HG03097 (cell line): ENCODE data around the gene MALSU1.

ENCODE experiments used
- ATAC-seq: cut with Tn5 transposase; IDR thresholded peaks from one replicate; pipeline ENCODE4 v1.9.1; 2021; ENCODE audit not compliant: unreplicated experiment, low FRiP score

MALSU1 gene

GRCh38 chr7:23298885-23299769, at the start of gene MALSU1:
TSS of gene MALSU1 (plus strand) at chr7:23299339. CDS start at chr7:23299353, 14 bp downstream.
- peak; percentile 98 for ATAC-seq

GRCh38 chr7:23249486-23249885, 49.7 kb upstream of the MALSU1 start:
- no peak for ATAC-seq

- no peak for ATAC-seq
Measured at GRCh38 chr7:23254051-23254681, 45.0 kb upstream of the MALSU1 start.

GRCh38 chr7:23256731-23257130, 42.4 kb upstream of the MALSU1 start:
- ATAC-seq = no peak

- ATAC-seq = no peak
Measured at GRCh38 chr7:23260371-23260770, 38.8 kb upstream of the MALSU1 start.

GRCh38 chr7:23261843-23262452, 37.2 kb upstream of the MALSU1 start:
- peak; percentile 73 for ATAC-seq

GRCh38 chr7:23264916-23265458, 34.2 kb upstream of the MALSU1 start:
- no peak for ATAC-seq

- ATAC-seq = no peak
Measured at GRCh38 chr7:23266918-23267317, 32.2 kb upstream of the MALSU1 start.

GRCh38 chr7:23267357-23267756, 31.8 kb upstream of the MALSU1 start:
- ATAC-seq = no peak

GRCh38 chr7:23268167-23268566, 31.0 kb upstream of the MALSU1 start:
- ATAC-seq = no peak

GRCh38 chr7:23268746-23269145, 30.4 kb upstream of the MALSU1 start:
- ATAC-seq = no peak

GRCh38 chr7:23272275-23272674, 26.9 kb upstream of the MALSU1 start:
- no peak for ATAC-seq

GRCh38 chr7:23273141-23273599, 26.0 kb upstream of the MALSU1 start:
- peak; percentile 95 for ATAC-seq

GRCh38 chr7:23275912-23276311, 23.2 kb upstream of the MALSU1 start:
- no peak for ATAC-seq

GRCh38 chr7:23276376-23276775, 22.8 kb upstream of the MALSU1 start:
- no peak for ATAC-seq

- ATAC-seq = no peak
Measured at GRCh38 chr7:23276947-23277346, 22.2 kb upstream of the MALSU1 start.

GRCh38 chr7:23277359-23277989, 21.7 kb upstream of the MALSU1 start:
- no peak for ATAC-seq

- ATAC-seq = no peak
Measured at GRCh38 chr7:23279819-23280525, 19.2 kb upstream of the MALSU1 start.

- no peak for ATAC-seq
Measured at GRCh38 chr7:23283086-23283485, 16.1 kb upstream of the MALSU1 start.

GRCh38 chr7:23284871-23285270, 14.3 kb upstream of the MALSU1 start:
- ATAC-seq = no peak
